Activated CD4-positive, alpha-beta T cell treated with anti-CD3 and anti-CD28 coated beads, Interleukin-2, amount 10 ng/mL, durations not matched to agents 7 days and 5 days (primary cell): ENCODE measurements around the gene LGMN. TPM values are rescaled to one million over a fixed set of nuclear protein-coding genes. Genes with fewer than 3 reads are reported as not detected.
A peak's percentile ranks its signal among the peaks of the same experiment; 100 is the strongest.

Experiments
- CTCF ChIA-PET: fragments of 350-600 bp; sonication (Branson Sonifier 250); formaldehyde crosslinking; loops from one replicate; lab custom pipeline; 2021; ENCODE audit warnings: antibody characterized with exemption; lab: Charles Lee
- POLR2A ChIA-PET: fragments of 350-600 bp; sonication (Branson Sonifier 250); formaldehyde crosslinking; loops from one replicate; lab custom pipeline; 2021; ENCODE audit warnings: antibody characterized with exemption; lab: Charles Lee
- DNase-seq: peaks from one replicate; pipeline ENCODE4 v3.0.0-alpha.2; 2020
- H3K27ac Mint-ChIP-seq: one replicate; pipeline ENCODE4 v1.8.0; 2021; ENCODE audit warnings: mild to moderate bottlenecking, moderate library complexity, mixed read lengths
- H3K27me3 Mint-ChIP-seq: one replicate; pipeline ENCODE4 v1.8.0; 2021; ENCODE audit warnings: mixed read lengths
- H3K36me3 Mint-ChIP-seq: one replicate; pipeline ENCODE4 v1.8.0; 2021; ENCODE audit warnings: low read depth, mixed read lengths
- H3K4me1 Mint-ChIP-seq: one replicate; pipeline ENCODE4 v1.8.0; 2021; ENCODE audit warnings: mixed read lengths
- H3K4me3 Mint-ChIP-seq: one replicate; pipeline ENCODE4 v1.8.0; 2021; ENCODE audit warnings: mild to moderate bottlenecking, moderate library complexity, mixed read lengths
- H3K9me3 Mint-ChIP-seq: one replicate; pipeline ENCODE4 v1.8.0; 2021; ENCODE audit warnings: mixed read lengths
- total RNA-seq, 2 experiments: library from RNA; stranded (reverse); gene quantifications; one replicate each; pipeline ENCODE4 v1.2.3, GENCODE V29; 2021

The LGMN gene
- total RNA-seq, 2 experiments from 2014 or later: 4.7 to 4.8 TPM

DNA sequence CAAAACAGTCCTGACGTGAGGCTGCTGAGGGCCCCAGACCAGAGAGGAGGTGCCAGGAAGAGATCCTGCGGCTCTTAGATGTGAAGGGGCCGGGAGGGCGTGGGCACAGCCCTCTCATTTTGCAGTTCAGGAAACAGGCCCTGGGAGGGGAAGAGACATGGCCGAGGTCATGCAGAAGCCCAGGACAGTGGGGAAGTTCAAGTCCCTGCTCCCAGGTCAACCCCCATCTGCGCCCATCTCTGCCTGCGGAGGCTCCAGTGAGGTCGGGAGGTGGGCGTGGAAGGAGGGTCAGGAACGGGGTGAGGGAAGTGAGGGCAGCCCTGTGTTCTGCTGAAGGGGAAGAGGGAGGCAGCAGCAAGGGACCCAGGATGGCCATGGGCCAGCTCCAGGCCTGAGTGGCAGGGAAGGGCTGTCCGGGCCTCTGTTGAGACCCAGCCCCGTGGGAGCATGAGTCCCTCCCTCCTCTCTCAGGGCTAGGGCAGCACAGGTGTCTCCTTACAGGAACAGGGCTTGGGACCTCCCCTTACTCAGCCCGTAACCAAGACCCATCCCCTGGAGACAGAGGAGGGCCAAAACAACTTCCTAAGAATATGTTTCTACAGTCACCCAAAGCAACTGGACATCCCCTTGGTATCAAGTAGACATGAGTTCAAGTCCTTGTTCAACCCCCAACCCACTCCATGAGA, 90.8 kb downstream of the LGMN start:
- no peak for DNase-seq
- H3K27ac Mint-ChIP-seq: peak overlapping the region; percentile 58
- peaks cover 75% of the 10 kb centered on the region for H3K4me1 Mint-ChIP-seq
- no peaks in the 10 kb centered on the region for H3K27me3 Mint-ChIP-seq
- H3K36me3 Mint-ChIP-seq: peaks cover 92% of the 10 kb centered on the region
- ChIA-PET POLR2A (interaction anchor here (0.6 kb wide), 1 partner anchor 287 kb away, joined by 3 read pairs; no protein-coding TSS in a partner anchor), CTCF (interaction anchor here (0.6 kb wide), 1 partner anchor 12 kb away, joined by 3 read pairs; no protein-coding TSS in a partner anchor)
- H3K4me3 Mint-ChIP-seq: peak overlapping the region; percentile 28
- no peaks in the 10 kb centered on the region for H3K9me3 Mint-ChIP-seq

DNA sequence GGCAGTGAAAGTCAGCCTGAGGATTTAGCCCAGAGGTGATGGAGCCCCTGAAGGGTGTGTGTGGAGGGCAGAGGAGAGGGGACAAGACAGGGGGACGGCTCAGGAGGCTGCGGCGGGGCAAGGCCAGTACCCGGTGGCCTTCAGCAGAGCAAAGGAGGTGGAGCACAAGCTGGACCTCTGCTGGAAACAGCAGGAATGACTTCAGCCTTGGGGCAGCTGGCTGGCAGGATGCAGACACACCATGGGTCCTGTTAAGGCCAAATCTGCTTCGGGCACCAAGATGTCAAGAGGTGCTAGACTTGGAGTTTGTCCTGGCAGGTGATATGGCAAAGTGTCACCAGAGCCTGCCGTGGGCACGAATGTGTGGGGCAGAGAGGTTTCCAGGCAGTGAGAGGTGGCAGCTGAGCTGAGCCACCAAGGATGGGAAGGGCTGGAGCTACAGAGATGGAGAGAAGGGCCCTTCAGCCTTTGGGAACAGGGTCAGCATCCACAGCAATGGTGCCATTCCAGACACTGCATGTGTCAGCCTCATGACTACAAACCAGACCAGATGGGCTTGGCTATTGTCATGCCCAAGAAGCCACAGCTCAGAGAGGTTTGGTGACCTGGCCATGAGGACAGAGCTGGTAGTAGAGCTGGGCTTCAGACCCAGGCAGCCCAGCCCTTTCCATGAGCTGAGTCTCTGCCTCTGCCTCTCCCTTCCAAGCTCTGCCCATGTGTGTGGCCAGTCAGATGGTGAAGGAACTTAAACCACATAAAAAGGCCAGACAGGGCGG, 91.9 kb downstream of the LGMN start:
- Mint-ChIP-seq H3K27ac (peak overlapping the region; percentile 58), H3K36me3 (peaks cover 88% of the 10 kb centered on the region)

GRCh38 chr14:92655419-92656201, 92.8 kb downstream of the LGMN start:
- Mint-ChIP-seq H3K36me3 (peaks cover 83% of the 10 kb centered on the region), H3K27me3 (no peaks in the 10 kb centered on the region), H3K4me1 (peaks cover 76% of the 10 kb centered on the region), H3K27ac (peak overlapping the region; percentile 71), H3K4me3 (peak overlapping the region; percentile 97), H3K9me3 (no peaks in the 10 kb centered on the region)
- no peak for DNase-seq
- POLR2A ChIA-PET: no interaction called here
- CTCF ChIA-PET: interaction anchor here (1.4 to 1.7 kb wide), 2 partner anchors 13 to 35 kb away, joined by 3 to 5 read pairs; no protein-coding TSS in a partner anchor

More for the DNA sequence above, 91.9 kb downstream of the LGMN start:
- ChIA-PET POLR2A (interaction anchor here (0.6 kb wide), 1 partner anchor 286 kb away, joined by 3 read pairs; no protein-coding TSS in a partner anchor), CTCF (interaction anchor here (1.4 to 1.7 kb wide), 2 partner anchors 12 to 35 kb away, joined by 3 to 5 read pairs; no protein-coding TSS in a partner anchor)
- Mint-ChIP-seq H3K9me3 (no peaks in the 10 kb centered on the region), H3K4me3 (peak overlapping the region; percentile 97), H3K4me1 (peaks cover 75% of the 10 kb centered on the region), H3K27me3 (no peaks in the 10 kb centered on the region)
- no peak for DNase-seq

GRCh38 chr14:92654239-92654901, 94.1 kb downstream of the LGMN start:
- CTCF ChIA-PET: interaction anchor here (1.0 kb wide), 1 partner anchor 9 kb away, joined by 4 read pairs; no protein-coding TSS in a partner anchor
- DNase-seq: no peak
- H3K27me3 Mint-ChIP-seq: no peaks in the 10 kb centered on the region
- no peaks in the 10 kb centered on the region for H3K9me3 Mint-ChIP-seq
- H3K4me1 Mint-ChIP-seq: peaks cover 76% of the 10 kb centered on the region
- H3K27ac Mint-ChIP-seq: peak overlapping the region; percentile 98
- H3K4me3 Mint-ChIP-seq: peak overlapping the region; percentile 97
- POLR2A ChIA-PET: no interaction called here
- H3K36me3 Mint-ChIP-seq: peaks cover 73% of the 10 kb centered on the region

Other genes starting within 250 kb of the LGMN start
- 10 to 100 TPM; 52.6 to 56.8 TPM for gene RIN3, start 234.8 kb downstream of the LGMN start, total RNA-seq
- gene GOLGA5, start 45.7 kb upstream of the LGMN start, total RNA-seq: 10 to 100 TPM; 20.4 to 23.1 TPM
- not detected for gene CHGA, start 174.5 kb upstream of the LGMN start, total RNA-seq